ENCODE measurements around the gene CCDC171.

GRCh38 chr9:15696979-15697378, 144.1 kb downstream of the CCDC171 start:
- TF ChIP-seq POLR2A (IDR thresholded peaks at IDR 0.05; ENCODE audit: low read depth, low read length) (no peak), EZH2 (IDR thresholded peaks at IDR 0.05; ENCODE audit: borderline replicate concordance, control insufficient read depth, low read depth, low read length) (no peak), TAF1 (IDR thresholded peaks at IDR 0.05; ENCODE audit: borderline replicate concordance, low read depth, low read length) (no peak), SRF (IDR thresholded peaks at IDR 0.05; ENCODE audit: low read depth in 2 of 2, low read length in 2 of 2) (no peak), REST (IDR thresholded peaks at IDR 0.05; ENCODE audit: low read depth, low read length) (no peak)
- TF ChIP-seq, protein P1, sequence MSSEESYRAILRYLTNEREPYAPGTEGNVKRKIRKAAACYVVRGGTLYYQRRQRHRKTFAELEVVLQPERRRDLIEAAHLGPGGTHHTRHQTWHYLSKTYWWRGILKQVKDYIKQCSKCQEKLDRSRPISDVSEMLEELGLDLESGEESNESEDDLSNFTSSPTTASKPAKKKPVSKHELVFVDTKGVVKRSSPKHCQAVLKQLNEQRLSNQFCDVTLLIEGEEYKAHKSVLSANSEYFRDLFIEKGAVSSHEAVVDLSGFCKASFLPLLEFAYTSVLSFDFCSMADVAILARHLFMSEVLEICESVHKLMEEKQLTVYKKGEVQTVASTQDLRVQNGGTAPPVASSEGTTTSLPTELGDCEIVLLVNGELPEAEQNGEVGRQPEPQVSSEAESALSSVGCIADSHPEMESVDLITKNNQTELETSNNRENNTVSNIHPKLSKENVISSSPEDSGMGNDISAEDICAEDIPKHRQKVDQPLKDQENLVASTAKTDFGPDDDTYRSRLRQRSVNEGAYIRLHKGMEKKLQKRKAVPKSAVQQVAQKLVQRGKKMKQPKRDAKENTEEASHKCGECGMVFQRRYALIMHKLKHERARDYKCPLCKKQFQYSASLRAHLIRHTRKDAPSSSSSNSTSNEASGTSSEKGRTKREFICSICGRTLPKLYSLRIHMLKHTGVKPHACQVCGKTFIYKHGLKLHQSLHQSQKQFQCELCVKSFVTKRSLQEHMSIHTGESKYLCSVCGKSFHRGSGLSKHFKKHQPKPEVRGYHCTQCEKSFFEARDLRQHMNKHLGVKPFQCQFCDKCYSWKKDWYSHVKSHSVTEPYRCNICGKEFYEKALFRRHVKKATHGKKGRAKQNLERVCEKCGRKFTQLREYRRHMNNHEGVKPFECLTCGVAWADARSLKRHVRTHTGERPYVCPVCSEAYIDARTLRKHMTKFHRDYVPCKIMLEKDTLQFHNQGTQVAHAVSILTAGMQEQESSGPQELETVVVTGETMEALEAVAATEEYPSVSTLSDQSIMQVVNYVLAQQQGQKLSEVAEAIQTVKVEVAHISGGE (CRISPR knock-in tag; IDR thresholded peaks at IDR 0.05), result no peak

All from GM12878 (cell line).